ENCODE results near the gene DNMT3L.

DNMT3L gene

GRCh38 chr21:44261675-44262295 is at the start of gene DNMT3L:
Gene DNMT3L, minus strand, starts transcription at chr21:44261897. Its CDS starts 638 bp downstream, at chr21:44261259.
- in situ Hi-C loops (cut with HindIII; ENCODE audit: low sequenced_read_pairs) = no loop called here
- TF ChIP-seq CTCF (IDR thresholded peaks at IDR 0.05; ENCODE audit: low read depth, low read length, missing control alignments) = no peak
- DNase-seq (ENCODE audit: low read depth) = no peak
- H3K4me3 ChIP-seq (ENCODE audit: low read depth, low read length) = no peak within 1 kb of the TSS

GRCh38 chr21:44310628-44311507 is 49.2 kb upstream of the DNMT3L start:
- no peak overlapping the region for H3K4me3 ChIP-seq (ENCODE audit: low read depth, low read length)
- TF ChIP-seq CTCF (IDR thresholded peaks at IDR 0.05; ENCODE audit: low read depth, low read length, missing control alignments) = no peak
- in situ Hi-C loops (cut with HindIII; ENCODE audit: low sequenced_read_pairs) = no loop called here

GRCh38 chr21:44306936-44307704 is 45.4 kb upstream of the DNMT3L start:
- no peak overlapping the region for H3K4me3 ChIP-seq (ENCODE audit: low read depth, low read length)
- in situ Hi-C loops (cut with HindIII; ENCODE audit: low sequenced_read_pairs) = no loop called here
- TF ChIP-seq CTCF (IDR thresholded peaks at IDR 0.05; ENCODE audit: low read depth, low read length, missing control alignments) = no peak
- DNase-seq (ENCODE audit: low read depth) = no peak

More at GRCh38 chr21:44310628-44311507, 49.2 kb upstream of the DNMT3L start:
- DNase-seq (ENCODE audit: low read depth) = no peak

- in situ Hi-C loops (cut with HindIII; ENCODE audit: low sequenced_read_pairs) = no loop called here
- no peak for TF ChIP-seq CTCF (IDR thresholded peaks at IDR 0.05; ENCODE audit: low read depth, low read length, missing control alignments)
- DNase-seq (ENCODE audit: low read depth) = no peak
- no peak overlapping the region for H3K4me3 ChIP-seq (ENCODE audit: low read depth, low read length)
These were observed 44.0 kb upstream of the DNMT3L start for GRCh38 chr21:44305691-44306090.

- in situ Hi-C loops (cut with HindIII; ENCODE audit: low sequenced_read_pairs) = no loop called here
- peak; percentile 72 for TF ChIP-seq CTCF (IDR thresholded peaks at IDR 0.05; ENCODE audit: low read depth, low read length, missing control alignments)
- H3K4me3 ChIP-seq (ENCODE audit: low read depth, low read length) = no peak overlapping the region
- peak; percentile 9 for DNase-seq (ENCODE audit: low read depth)
These were observed 43.2 kb upstream of the DNMT3L start for GRCh38 chr21:44304877-44305293.

- no peak for DNase-seq (ENCODE audit: low read depth)
- in situ Hi-C loops (cut with HindIII; ENCODE audit: low sequenced_read_pairs) = no loop called here
- no peak overlapping the region for H3K4me3 ChIP-seq (ENCODE audit: low read depth, low read length)
- no peak for TF ChIP-seq CTCF (IDR thresholded peaks at IDR 0.05; ENCODE audit: low read depth, low read length, missing control alignments)
These were observed 42.4 kb upstream of the DNMT3L start for GRCh38 chr21:44304011-44304616.
